BE2C (cell line): Measurements from ENCODE around the gene BIRC5.

ENCODE experiments used
- DNase-seq: peaks from one replicate; pipeline ENCODE4 v3.0.0-alpha.2; 2020
- H3K27me3 ChIP-seq: fragments of 250-450 bp; sonication (Bioruptor Pico); 2 replicates; pipeline ENCODE4 v1.5.1; 2020; ENCODE audit warnings: mild to moderate bottlenecking
- H3K36me3 ChIP-seq: fragments of 250-450 bp; sonication (Bioruptor Pico); 2 replicates; pipeline ENCODE4 v1.5.1; 2020; ENCODE audit warnings: mild to moderate bottlenecking
- H3K4me1 ChIP-seq: fragments of 250-450 bp; sonication (Bioruptor Pico); 2 replicates; pipeline ENCODE4 v1.5.1; 2020
- H3K4me3 ChIP-seq: 2 replicates; pipeline ENCODE4 v1.5.1; 2011; ENCODE audit warnings: low read depth, low read length
- H3K9me3 ChIP-seq: fragments of 250-450 bp; sonication (Bioruptor Pico); 2 replicates; pipeline ENCODE4 v1.5.1; 2020
- TF ChIP-seq, protein P1 (sequence below): IDR thresholded peaks from 2 replicates; pipeline ENCODE4 v1.5.1; 2012; ENCODE audit warnings: mild to moderate bottlenecking, low read depth, low read length

Gene BIRC5

DNA sequence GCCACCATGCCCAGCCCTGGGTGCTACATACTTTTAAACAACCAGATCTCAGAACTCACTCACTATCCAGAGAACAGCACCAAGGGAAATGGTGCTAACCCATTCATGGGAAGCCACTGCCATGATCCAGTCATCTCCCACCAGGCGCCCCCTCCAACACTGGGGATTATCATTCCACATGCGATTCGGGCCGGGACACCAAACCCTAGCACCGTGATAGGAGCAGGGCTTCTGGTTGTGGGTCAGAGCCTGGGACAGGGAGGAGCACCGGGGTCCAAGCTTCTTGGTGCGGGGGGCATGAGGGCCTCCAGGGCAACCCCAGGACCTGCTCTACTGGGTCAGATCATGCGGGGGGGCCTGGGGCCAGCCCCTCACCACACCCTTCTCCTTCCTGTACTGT, 21.8 kb downstream of the BIRC5 start:
- no peak for DNase-seq
- no peaks in the 10 kb centered on the region for H3K36me3 ChIP-seq
- no peaks in the 10 kb centered on the region for H3K27me3 ChIP-seq
- H3K9me3 ChIP-seq = no peaks in the 10 kb centered on the region
- H3K4me1 ChIP-seq = peaks cover 19% of the 10 kb centered on the region
- no peak overlapping the region for H3K4me3 ChIP-seq
- TF ChIP-seq, protein P1, sequence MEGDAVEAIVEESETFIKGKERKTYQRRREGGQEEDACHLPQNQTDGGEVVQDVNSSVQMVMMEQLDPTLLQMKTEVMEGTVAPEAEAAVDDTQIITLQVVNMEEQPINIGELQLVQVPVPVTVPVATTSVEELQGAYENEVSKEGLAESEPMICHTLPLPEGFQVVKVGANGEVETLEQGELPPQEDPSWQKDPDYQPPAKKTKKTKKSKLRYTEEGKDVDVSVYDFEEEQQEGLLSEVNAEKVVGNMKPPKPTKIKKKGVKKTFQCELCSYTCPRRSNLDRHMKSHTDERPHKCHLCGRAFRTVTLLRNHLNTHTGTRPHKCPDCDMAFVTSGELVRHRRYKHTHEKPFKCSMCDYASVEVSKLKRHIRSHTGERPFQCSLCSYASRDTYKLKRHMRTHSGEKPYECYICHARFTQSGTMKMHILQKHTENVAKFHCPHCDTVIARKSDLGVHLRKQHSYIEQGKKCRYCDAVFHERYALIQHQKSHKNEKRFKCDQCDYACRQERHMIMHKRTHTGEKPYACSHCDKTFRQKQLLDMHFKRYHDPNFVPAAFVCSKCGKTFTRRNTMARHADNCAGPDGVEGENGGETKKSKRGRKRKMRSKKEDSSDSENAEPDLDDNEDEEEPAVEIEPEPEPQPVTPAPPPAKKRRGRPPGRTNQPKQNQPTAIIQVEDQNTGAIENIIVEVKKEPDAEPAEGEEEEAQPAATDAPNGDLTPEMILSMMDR = no peak

DNA sequence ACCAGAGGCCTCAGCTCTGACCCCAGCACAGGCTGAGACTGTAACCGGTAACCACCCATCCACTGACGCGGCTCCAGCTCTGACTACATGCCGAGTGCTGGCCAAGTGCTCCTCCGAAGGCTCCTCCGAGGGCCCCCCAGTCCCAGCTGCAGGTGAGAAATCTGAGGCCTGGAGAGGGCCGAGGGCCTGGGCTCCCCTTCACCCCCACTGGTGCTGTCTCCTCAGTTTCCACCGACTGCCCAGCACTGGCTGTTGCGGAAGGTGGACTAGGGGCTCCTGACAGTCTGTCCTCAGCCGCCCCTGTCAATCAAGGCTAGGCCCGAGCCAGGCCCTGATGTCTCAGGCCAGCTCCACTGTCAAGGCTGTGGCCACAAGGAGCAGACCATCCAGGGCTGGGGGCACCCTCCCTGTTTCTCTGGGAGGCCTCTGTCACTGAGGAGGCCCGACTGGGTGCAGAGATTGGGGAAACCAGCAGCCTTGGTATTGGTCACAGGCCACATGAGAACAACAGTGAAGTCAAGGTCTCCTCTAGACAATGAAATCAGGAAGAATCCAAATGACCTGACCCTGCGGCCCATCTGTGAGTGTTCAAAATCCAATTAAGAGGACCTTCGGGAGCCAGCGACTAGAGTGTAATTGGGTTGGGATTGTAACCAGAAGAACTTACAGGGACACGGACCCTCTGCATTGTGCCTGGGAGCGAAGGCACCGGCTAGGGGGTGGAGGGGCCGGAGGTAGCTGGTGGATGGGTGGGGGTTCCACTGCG, 22.5 kb downstream of the BIRC5 start:
- Histone ChIP-seq H3K4me3 (no peak overlapping the region), H3K36me3 (no peaks in the 10 kb centered on the region), H3K4me1 (peaks cover 19% of the 10 kb centered on the region), H3K27me3 (no peaks in the 10 kb centered on the region), H3K9me3 (no peaks in the 10 kb centered on the region)
- no peak for DNase-seq
- TF ChIP-seq, protein P1 = no peak

DNA sequence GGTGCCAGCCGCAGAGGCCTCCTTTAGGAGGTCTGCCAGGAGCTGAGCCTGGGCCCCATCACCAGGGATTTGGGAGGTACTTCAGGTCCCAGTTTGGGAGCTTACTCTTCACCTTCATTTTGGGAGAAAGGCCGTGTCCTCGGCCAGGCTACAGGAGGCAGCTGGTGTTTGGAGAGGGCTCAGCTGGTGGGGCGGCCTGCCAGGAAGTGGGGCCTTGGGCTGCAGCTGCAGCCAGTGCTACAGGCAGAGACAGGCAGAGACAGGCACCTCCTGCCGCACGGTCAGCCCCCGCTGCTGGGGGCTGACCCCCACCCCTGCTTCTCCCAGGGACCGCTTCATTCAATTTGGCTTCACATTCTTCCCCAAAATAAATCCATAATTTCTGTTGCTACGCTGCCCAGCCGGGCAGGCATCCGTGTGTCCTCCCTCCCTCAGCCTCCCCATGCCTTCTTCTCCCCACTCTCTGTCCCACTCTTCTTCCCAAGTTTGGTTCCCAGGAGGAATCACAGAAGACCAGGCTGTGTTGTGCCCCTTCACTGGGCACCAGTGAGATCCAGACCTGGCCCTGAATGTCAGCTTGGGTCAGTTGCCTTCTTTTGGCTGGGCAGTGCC, 23.5 kb downstream of the BIRC5 start:
- Histone ChIP-seq H3K4me1 (peaks cover 24% of the 10 kb centered on the region), H3K36me3 (no peaks in the 10 kb centered on the region), H3K4me3 (no peak overlapping the region), H3K9me3 (no peaks in the 10 kb centered on the region), H3K27me3 (no peaks in the 10 kb centered on the region)
- TF ChIP-seq, protein P1 = no peak
- no peak for DNase-seq

DNA sequence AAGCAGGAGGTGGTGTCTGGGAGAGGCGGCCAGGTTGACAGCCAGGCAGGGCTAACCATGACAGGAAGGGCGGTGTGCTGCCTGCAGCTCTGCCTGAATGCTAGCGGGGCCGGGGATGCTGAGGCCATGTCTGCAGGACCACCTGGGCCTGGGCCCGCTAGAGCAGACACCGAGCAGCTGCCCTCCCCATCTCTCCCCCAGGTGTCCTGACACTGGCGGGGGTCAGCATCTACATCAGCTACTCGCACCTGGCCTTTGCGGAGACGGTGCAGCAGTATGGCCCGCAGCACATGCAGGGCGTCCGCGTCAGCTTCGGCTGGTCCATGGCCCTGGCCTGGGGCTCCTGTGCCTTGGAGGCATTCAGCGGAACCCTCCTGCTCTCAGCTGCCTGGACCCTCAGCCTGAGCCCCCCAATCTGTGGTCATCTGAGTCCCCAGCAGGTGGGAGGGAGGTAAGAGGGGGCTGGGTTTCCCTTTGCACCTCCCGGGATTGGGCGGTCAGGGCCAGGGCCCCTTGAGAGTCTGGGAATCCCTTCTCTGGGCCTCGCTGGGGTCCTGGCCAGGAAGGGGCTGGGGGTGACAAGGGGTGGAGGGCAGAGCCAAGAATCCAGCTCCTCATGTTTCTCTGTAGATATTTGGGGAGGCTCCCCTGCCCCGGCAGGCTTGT, 24.9 kb downstream of the BIRC5 start:
- peaks cover 24% of the 10 kb centered on the region for H3K4me1 ChIP-seq
- no peaks in the 10 kb centered on the region for H3K27me3 ChIP-seq
- no peaks in the 10 kb centered on the region for H3K36me3 ChIP-seq
- TF ChIP-seq, protein P1 = no peak
- no peak for DNase-seq
- H3K4me3 ChIP-seq = no peak overlapping the region
- H3K9me3 ChIP-seq = no peaks in the 10 kb centered on the region

DNA sequence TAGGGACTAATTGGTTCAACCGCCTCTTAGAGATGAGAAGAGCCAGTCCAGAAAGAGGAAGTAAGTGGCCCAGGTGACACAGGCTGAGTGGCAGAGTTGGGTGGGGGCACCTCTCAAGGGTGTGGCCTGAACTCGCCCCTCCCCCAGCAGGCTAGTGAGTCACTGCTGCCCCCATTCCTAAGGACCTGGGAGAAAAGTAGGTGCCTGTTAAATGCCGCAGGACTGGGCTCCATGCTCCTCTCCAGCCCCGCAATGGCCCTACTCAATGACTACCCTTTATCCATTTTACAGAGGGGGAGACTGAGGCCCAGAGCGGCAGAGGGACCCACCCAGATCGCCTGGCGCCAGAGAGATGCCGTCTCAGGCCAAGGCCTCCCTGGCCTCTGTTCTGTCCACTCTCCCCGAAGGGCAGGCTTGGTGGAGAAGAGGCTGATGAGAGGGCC, 25.5 kb downstream of the BIRC5 start:
- Histone ChIP-seq H3K4me3 (no peak overlapping the region), H3K4me1 (peaks cover 24% of the 10 kb centered on the region), H3K36me3 (no peaks in the 10 kb centered on the region), H3K27me3 (no peaks in the 10 kb centered on the region), H3K9me3 (no peaks in the 10 kb centered on the region)
- no peak for DNase-seq
- TF ChIP-seq, protein P1 = no peak
